Measurements from ENCODE around the gene CAMSAP1. TPM values are rescaled to one million over a fixed set of nuclear protein-coding genes. Genes with fewer than 3 reads are reported as not detected.
A peak's percentile ranks its signal among the peaks of the same experiment; 100 is the strongest.

Gene CAMSAP1
- total RNA-seq, 1 donor from 2014 or later: 34.8 TPM

GRCh38 chr9:135955934-135956801 lies 48.8 kb upstream of the CAMSAP1 start:
- H3K27me3 Mint-ChIP-seq (ENCODE audit: low read depth, unreplicated experiment): no peaks in the 10 kb centered on the region
- peaks cover 15% of the 10 kb centered on the region for H3K36me3 Mint-ChIP-seq (ENCODE audit: low read depth, unreplicated experiment)
- peaks cover 6% of the 10 kb centered on the region for H3K4me1 Mint-ChIP-seq (ENCODE audit: low read depth, unreplicated experiment)
- Histone ChIP-seq H3K79me2 (ENCODE audit: insufficient read depth, low read length) (peaks cover 53% of the 10 kb centered on the region), H3K4me3 (ENCODE audit: insufficient read depth, low read depth, low read length) (no peak overlapping the region), H3K27ac (ENCODE audit: low read depth, low read length) (no peak overlapping the region), H3K36me3 (ENCODE audit: insufficient read depth, low read length) (no peaks in the 10 kb centered on the region), H2AFZ (ENCODE audit: low read depth, low read length) (no peak overlapping the region), H4K20me1 (ENCODE audit: insufficient read depth, low read length) (peaks cover 44% of the 10 kb centered on the region), H3K9me3 (ENCODE audit: insufficient read depth, low read depth, low read length) (no peaks in the 10 kb centered on the region), H3K9ac (ENCODE audit: low read length) (no peak overlapping the region), H3K4me2 (ENCODE audit: low read length) (no peak overlapping the region), H3K4me1 (ENCODE audit: insufficient read depth, low read length) (peaks cover 15% of the 10 kb centered on the region), H3K27me3 (ENCODE audit: insufficient read depth, low read length) (no peaks in the 10 kb centered on the region)
- no peaks in the 10 kb centered on the region for H3K9me3 Mint-ChIP-seq (ENCODE audit: unreplicated experiment)
- no peak for TF ChIP-seq EZH2 (IDR thresholded peaks at IDR 0.05; ENCODE audit: insufficient read depth, low read length)
- no peak for TF ChIP-seq CTCF (IDR thresholded peaks at IDR 0.05; ENCODE audit: insufficient read depth, low read depth, low read length)
- FAIRE-seq: no peak
- no peak for DNase-seq (ENCODE audit: low read depth)
- H3K27ac Mint-ChIP-seq (ENCODE audit: unreplicated experiment): no peak overlapping the region
- peak overlapping the region; percentile 2 for H3K4me3 Mint-ChIP-seq (ENCODE audit: unreplicated experiment)

GRCh38 chr9:135952664-135953206 lies 45.4 kb upstream of the CAMSAP1 start:
- Histone ChIP-seq H4K20me1 (ENCODE audit: insufficient read depth, low read length) (peaks cover 21% of the 10 kb centered on the region), H3K27me3 (ENCODE audit: insufficient read depth, low read length) (no peaks in the 10 kb centered on the region), H2AFZ (ENCODE audit: low read depth, low read length) (no peak overlapping the region), H3K79me2 (ENCODE audit: insufficient read depth, low read length) (peaks cover 24% of the 10 kb centered on the region), H3K4me2 (ENCODE audit: low read length) (no peak overlapping the region), H3K9ac (ENCODE audit: low read length) (no peak overlapping the region), H3K4me1 (ENCODE audit: insufficient read depth, low read length) (peaks cover 5% of the 10 kb centered on the region), H3K9me3 (ENCODE audit: insufficient read depth, low read depth, low read length) (no peaks in the 10 kb centered on the region), H3K27ac (ENCODE audit: low read depth, low read length) (no peak overlapping the region), H3K4me3 (ENCODE audit: insufficient read depth, low read depth, low read length) (no peak overlapping the region), H3K36me3 (ENCODE audit: insufficient read depth, low read length) (no peaks in the 10 kb centered on the region)
- H3K4me3 Mint-ChIP-seq (ENCODE audit: unreplicated experiment): no peak overlapping the region
- H3K9me3 Mint-ChIP-seq (ENCODE audit: unreplicated experiment): no peaks in the 10 kb centered on the region
- TF ChIP-seq EZH2 (IDR thresholded peaks at IDR 0.05; ENCODE audit: insufficient read depth, low read length): no peak
- no peak for TF ChIP-seq CTCF (IDR thresholded peaks at IDR 0.05; ENCODE audit: insufficient read depth, low read depth, low read length)
- peaks cover 13% of the 10 kb centered on the region for H3K36me3 Mint-ChIP-seq (ENCODE audit: low read depth, unreplicated experiment)
- DNase-seq (ENCODE audit: low read depth): no peak
- H3K4me1 Mint-ChIP-seq (ENCODE audit: low read depth, unreplicated experiment): peaks cover 19% of the 10 kb centered on the region
- H3K27ac Mint-ChIP-seq (ENCODE audit: unreplicated experiment): no peak overlapping the region
- no peaks in the 10 kb centered on the region for H3K27me3 Mint-ChIP-seq (ENCODE audit: low read depth, unreplicated experiment)
- FAIRE-seq: no peak
